Gastrocnemius medialis (tissue), 4 donors: ENCODE measurements around the gene SLC13A5.
"Not testable (repeated sequence)": the region's sequence is repeated elsewhere in the genome, so short reads cannot be mapped to it uniquely, and the experiment has no call there.

ENCODE experiments used
- POLR2A ChIP-seq, 2 donors: fragments of 450-650 bp; IDR thresholded peaks; one replicate each; pipeline ENCODE4 v1.6.1; 2017; ENCODE audit warnings: antibody characterized with exemption in 2 of 2, mild to moderate bottlenecking in 2 of 2, moderate library complexity in 2 of 2
- TF ChIP-seq, protein P1 (sequence below), 5 experiments: fragments of 450-650 bp in 3 of 5; fragments of 200-600 bp in 2 of 5; sonication (generic) in 2 of 5; IDR thresholded peaks in 4 of 5; conservative IDR thresholded peaks in 1 of 5; 1 replicate in 4 of 5; 2 replicates in 1 of 5; pipeline ENCODE4 v1.5.1; 2016 to 2019; ENCODE audit warnings: antibody characterized with exemption in 5 of 5, mild to moderate bottlenecking in 3 of 5, moderate library complexity in 3 of 5

DNA sequence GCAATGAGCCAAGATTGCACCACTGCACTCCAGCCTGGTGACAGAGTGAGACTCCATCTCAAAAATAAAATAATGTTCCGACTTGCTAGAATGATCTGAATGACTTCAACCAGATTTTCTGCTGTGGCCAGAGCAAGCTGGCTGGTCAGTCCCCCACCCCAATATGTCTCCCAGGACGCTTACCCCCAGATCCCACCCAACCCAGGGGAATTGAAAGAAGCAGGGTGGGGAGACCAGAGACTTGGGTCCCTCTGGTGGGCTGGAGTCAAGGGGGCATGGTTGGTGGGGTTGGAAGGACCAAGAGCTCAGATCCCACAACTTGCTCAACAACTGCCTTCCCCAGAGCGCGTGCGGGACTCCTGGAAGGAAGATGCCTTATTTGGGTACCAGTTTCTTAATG lies 54.8 kb downstream of the SLC13A5 start:
- TF ChIP-seq, protein P1, sequence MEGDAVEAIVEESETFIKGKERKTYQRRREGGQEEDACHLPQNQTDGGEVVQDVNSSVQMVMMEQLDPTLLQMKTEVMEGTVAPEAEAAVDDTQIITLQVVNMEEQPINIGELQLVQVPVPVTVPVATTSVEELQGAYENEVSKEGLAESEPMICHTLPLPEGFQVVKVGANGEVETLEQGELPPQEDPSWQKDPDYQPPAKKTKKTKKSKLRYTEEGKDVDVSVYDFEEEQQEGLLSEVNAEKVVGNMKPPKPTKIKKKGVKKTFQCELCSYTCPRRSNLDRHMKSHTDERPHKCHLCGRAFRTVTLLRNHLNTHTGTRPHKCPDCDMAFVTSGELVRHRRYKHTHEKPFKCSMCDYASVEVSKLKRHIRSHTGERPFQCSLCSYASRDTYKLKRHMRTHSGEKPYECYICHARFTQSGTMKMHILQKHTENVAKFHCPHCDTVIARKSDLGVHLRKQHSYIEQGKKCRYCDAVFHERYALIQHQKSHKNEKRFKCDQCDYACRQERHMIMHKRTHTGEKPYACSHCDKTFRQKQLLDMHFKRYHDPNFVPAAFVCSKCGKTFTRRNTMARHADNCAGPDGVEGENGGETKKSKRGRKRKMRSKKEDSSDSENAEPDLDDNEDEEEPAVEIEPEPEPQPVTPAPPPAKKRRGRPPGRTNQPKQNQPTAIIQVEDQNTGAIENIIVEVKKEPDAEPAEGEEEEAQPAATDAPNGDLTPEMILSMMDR (IDR thresholded peaks at IDR 0.05 in 4 of 5, conservative IDR thresholded peaks at IDR 0.05 in 1 of 5) = not testable (repeated sequence)
- TF ChIP-seq POLR2A (IDR thresholded peaks at IDR 0.05) = not testable (repeated sequence)
